Astrocyte of the cerebellum (primary cell): ENCODE measurements around the gene TBC1D22A.
A peak's percentile ranks its signal among the peaks of the same experiment; 100 is the strongest.

Source experiments
- DNase-seq: peaks from one replicate; pipeline ENCODE4 v3.0.0-alpha.2; 2011; ENCODE audit warnings: low read depth
- H3K4me3 ChIP-seq: 2 replicates; pipeline ENCODE4 v1.5.1; 2011; ENCODE audit warnings: mild to moderate bottlenecking, low read depth, low read length, moderate library complexity
- CTCF ChIP-seq: IDR thresholded peaks from 2 replicates; pipeline ENCODE4 v1.5.1; 2012; ENCODE audit warnings: low read length, low read depth, moderate library complexity, mild to moderate bottlenecking; ENCODE audit errors: missing control alignments
- in situ Hi-C: cut with HindIII; loops from 2 replicates; pipeline ENCODE4 v1.10.0; 2017; ENCODE audit warnings: low sequenced_read_pairs

TBC1D22A gene

DNA sequence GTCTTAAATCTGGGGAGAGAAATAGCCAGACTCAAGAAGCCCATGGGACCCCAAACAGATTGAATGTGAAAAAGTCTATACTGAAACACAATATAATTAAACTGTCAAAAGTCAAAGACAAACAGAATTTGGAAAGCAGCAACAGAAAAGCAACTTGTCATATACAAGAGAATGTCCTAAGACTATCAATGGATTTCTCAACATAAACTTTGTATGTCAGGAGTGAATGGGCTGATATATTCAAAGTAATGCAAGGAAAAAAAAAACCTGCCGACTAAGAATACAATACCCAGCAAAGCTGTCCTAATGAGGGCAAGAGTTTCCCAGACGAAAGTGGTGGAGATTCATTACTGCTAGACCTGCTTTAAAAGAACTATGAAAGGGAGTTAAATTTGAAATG, 73.2 kb downstream of the TBC1D22A start:
- TF ChIP-seq CTCF = no peak
- in situ Hi-C loops = loop anchor here (25.0 kb wide), 2 partner anchors 1002 to 1652 kb away; a partner anchor contains a TSS
- H3K4me3 ChIP-seq = no peak overlapping the region
- DNase-seq = no peak

GRCh38 chr22:46841522-46841921, 79.1 kb downstream of the TBC1D22A start:
- in situ Hi-C loops = loop anchor here (25.0 kb wide), 2 partner anchors 996 to 1646 kb away; a partner anchor contains a TSS
- DNase-seq = no peak
- H3K4me3 ChIP-seq = no peak overlapping the region
- no peak for TF ChIP-seq CTCF

DNA sequence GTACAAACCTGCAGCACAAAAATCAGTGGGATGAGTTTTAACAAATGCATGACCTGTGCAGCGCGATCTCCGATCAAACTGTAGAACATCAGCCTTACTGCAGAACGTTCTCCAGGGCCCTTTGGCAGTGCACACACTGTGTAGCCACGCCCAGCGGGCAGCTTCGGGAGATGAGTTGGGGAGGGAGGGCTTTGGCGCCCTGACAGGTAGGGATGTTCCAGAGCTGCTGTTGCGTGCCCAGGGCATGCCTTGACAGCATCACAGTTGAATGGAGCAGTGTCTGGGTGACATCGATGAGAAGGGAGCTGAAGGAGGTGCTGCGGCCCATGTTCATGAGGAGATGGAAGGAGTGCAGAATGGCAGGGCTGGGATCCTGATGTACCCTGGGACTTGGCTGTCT, 80.2 kb downstream of the TBC1D22A start:
- in situ Hi-C loops = loop anchor here (25.0 kb wide), 2 partner anchors 995 to 1645 kb away; a partner anchor contains a TSS
- no peak for TF ChIP-seq CTCF
- DNase-seq = no peak
- H3K4me3 ChIP-seq = no peak overlapping the region

- in situ Hi-C loops = loop anchor here (25.0 kb wide), 2 partner anchors 993 to 1643 kb away; a partner anchor contains a TSS
- no peak for DNase-seq
- TF ChIP-seq CTCF = no peak
- no peak overlapping the region for H3K4me3 ChIP-seq
Measured at GRCh38 chr22:46843821-46844255, 81.4 kb downstream of the TBC1D22A start.

GRCh38 chr22:46844606-46845210, 82.3 kb downstream of the TBC1D22A start:
- in situ Hi-C loops = loop anchor here (25.0 kb wide), 2 partner anchors 993 to 1643 kb away; a partner anchor contains a TSS
- TF ChIP-seq CTCF = no peak
- H3K4me3 ChIP-seq = no peak overlapping the region
- no peak for DNase-seq

- TF ChIP-seq CTCF = peak; percentile 55
- peak; percentile 67 for DNase-seq
- in situ Hi-C loops = loop anchor here (25.0 kb wide), 2 partner anchors 992 to 1642 kb away; a partner anchor contains a TSS
- H3K4me3 ChIP-seq = no peak overlapping the region
Measured at GRCh38 chr22:46845296-46846149, 83.1 kb downstream of the TBC1D22A start.
